Tibial nerve (tissue), 4 donors: ENCODE data around the gene PRRG4.

Source experiments
- EP300 ChIP-seq, 2 donors: sonication (generic); formaldehyde crosslinking; IDR thresholded peaks; one replicate each; pipeline ENCODE4 v1.6.1; 2017; ENCODE audit warnings: antibody characterized with exemption in 2 of 2, mild to moderate bottlenecking in 1 of 2
- POLR2A ChIP-seq, 2 donors: fragments of 450-650 bp; IDR thresholded peaks; one replicate each; pipeline ENCODE4 v1.6.1; 2017; ENCODE audit warnings: antibody characterized with exemption in 2 of 2, mild to moderate bottlenecking in 2 of 2, moderate library complexity in 2 of 2
- TF ChIP-seq, protein P1 (sequence below), 5 experiments: fragments of 200-600 bp in 3 of 5; fragments of 450-650 bp in 2 of 5; sonication (generic) in 3 of 5; IDR thresholded peaks; one replicate each; pipeline ENCODE4 v1.5.1; 2016 to 2019; ENCODE audit warnings: antibody characterized with exemption in 5 of 5, mild to moderate bottlenecking in 3 of 5, moderate library complexity in 2 of 5

- TF ChIP-seq, protein P1, sequence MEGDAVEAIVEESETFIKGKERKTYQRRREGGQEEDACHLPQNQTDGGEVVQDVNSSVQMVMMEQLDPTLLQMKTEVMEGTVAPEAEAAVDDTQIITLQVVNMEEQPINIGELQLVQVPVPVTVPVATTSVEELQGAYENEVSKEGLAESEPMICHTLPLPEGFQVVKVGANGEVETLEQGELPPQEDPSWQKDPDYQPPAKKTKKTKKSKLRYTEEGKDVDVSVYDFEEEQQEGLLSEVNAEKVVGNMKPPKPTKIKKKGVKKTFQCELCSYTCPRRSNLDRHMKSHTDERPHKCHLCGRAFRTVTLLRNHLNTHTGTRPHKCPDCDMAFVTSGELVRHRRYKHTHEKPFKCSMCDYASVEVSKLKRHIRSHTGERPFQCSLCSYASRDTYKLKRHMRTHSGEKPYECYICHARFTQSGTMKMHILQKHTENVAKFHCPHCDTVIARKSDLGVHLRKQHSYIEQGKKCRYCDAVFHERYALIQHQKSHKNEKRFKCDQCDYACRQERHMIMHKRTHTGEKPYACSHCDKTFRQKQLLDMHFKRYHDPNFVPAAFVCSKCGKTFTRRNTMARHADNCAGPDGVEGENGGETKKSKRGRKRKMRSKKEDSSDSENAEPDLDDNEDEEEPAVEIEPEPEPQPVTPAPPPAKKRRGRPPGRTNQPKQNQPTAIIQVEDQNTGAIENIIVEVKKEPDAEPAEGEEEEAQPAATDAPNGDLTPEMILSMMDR (IDR thresholded peaks at IDR 0.05): no peak
- TF ChIP-seq POLR2A (IDR thresholded peaks at IDR 0.05): no peak
- no peak for TF ChIP-seq EP300 (IDR thresholded peaks at IDR 0.05)
Observed at GRCh38 chr11:32830796-32831195, 1.1 kb downstream of the PRRG4 start.
